Heart left ventricle (tissue), 16 donors: ENCODE measurements around the gene MADCAM1. TPM values are rescaled to one million over a fixed set of nuclear protein-coding genes. Genes with fewer than 3 reads are reported as not detected.
A peak's percentile ranks its signal among the peaks of the same experiment; 100 is the strongest.

Experiments used
- ATAC-seq, 4 donors: fragments of 200-7000 bp; cut with Tn5 transposase; one replicate each; pipeline ENCODE4 v1.9.1; 2020 to 2022; ENCODE audit warnings: moderate library complexity in 4 of 4, mild to moderate bottlenecking in 3 of 4, moderate number of reproducible peaks in 1 of 4
- DNase-seq, 5 donors: peaks; one replicate each; pipeline ENCODE4 v3.0.0-alpha.2; 2020
- H3K27ac ChIP-seq, 12 donors: fragments of 200-600 bp; sonication (generic) in 4 of 12; one replicate each; pipeline versions ENCODE4 v1.5.0 to v1.8.0; 2016 to 2022; ENCODE audit warnings: mild to moderate bottlenecking in 2 of 12
- H3K27me3 ChIP-seq, 9 donors: fragments of 200-600 bp; sonication (generic) in 2 of 9; one replicate each; pipeline versions ENCODE4 v1.5.1 to v1.8.0; 2016 to 2022; ENCODE audit warnings: mild to moderate bottlenecking in 3 of 9
- H3K36me3 ChIP-seq, 9 donors: fragments of 200-600 bp; sonication (generic) in 2 of 9; one replicate each; pipeline versions ENCODE4 v1.5.0 to v1.8.0; 2018 to 2022; ENCODE audit warnings: mild to moderate bottlenecking in 2 of 9
- H3K4me1 ChIP-seq, 12 donors: fragments of 200-600 bp; sonication (generic) in 4 of 12; one replicate each; pipeline versions ENCODE4 v1.5.0 to v1.8.0; 2016 to 2022; ENCODE audit warnings: mild to moderate bottlenecking in 3 of 12
- H3K4me3 ChIP-seq, 12 donors: fragments of 200-600 bp; sonication (generic) in 4 of 12; one replicate each; pipeline versions ENCODE4 v1.5.0 to v1.8.0; 2017 to 2022; ENCODE audit warnings: mild to moderate bottlenecking in 9 of 12, moderate library complexity in 4 of 12
- H3K9me3 ChIP-seq, 12 donors: fragments of 200-600 bp; sonication (generic) in 4 of 12; one replicate each; pipeline versions ENCODE4 v1.5.0 to v1.8.0; 2016 to 2022; ENCODE audit warnings: mild to moderate bottlenecking in 1 of 12
- CTCF ChIP-seq, 12 donors: fragments of 200-600 bp; sonication (generic) in 4 of 12; IDR thresholded peaks; one replicate each; pipeline versions ENCODE4 v1.5.0 to v1.8.0; 2018 to 2022; ENCODE audit warnings: antibody characterized with exemption in 12 of 12, mild to moderate bottlenecking in 5 of 12
- POLR2A ChIP-seq, 2 donors: fragments of 450-650 bp; IDR thresholded peaks; one replicate each; pipeline ENCODE4 v1.6.1; 2017; ENCODE audit warnings: antibody characterized with exemption in 2 of 2, mild to moderate bottlenecking in 2 of 2, moderate library complexity in 2 of 2
- WGBS, 4 donors: extraction: QIAGEN DNeasy Blood & Tissue Kit in 2 of 4; methylation state at CpG; one replicate each; pipeline versions ENCODE4 v1.1.5 to v1.1.7; 2013 to 2018; 5-methylcytosine and 5-hydroxymethylcytosine counted together
- intact Hi-C, 10 donors: fragments of 100-400 bp; cut with DNase I; formaldehyde crosslinking; loops; one replicate each; pipeline versions ENCODE4 v1.11.1 to v1.14.2; 2022
- polyA plus RNA-seq, 2 donors: library from polyadenylated mRNA; stranded (reverse); fragments of 200-250 nt; gene quantifications; one replicate each; pipeline ENCODE4 v1.2.3, GENCODE V29; 2013
- total RNA-seq, 9 donors: library from RNA; depleted of rRNA in 2 of 9; stranded (reverse); fragments of >200 nt in 2 of 9; fragmentation: NEBNext Ultra II Directional in 3 of 9; extraction: Animal tissue kit (Norgen Biotek cat#: 25700) in 3 of 9; gene quantifications; one replicate each; pipeline versions ENCODE4 v1.1.0 to v1.2.4, GENCODE V29; 2016 to 2023
- donor health status: ischemic (EF 13 %, LVEDD 7.1; RV severe dilation, severe dysfunction).
- donor health status: healthy with polysubstance abuse.
- donor health status: DM: no; HTN: yes; CAD: no.
- donor health status: DM: no; HTN: no; CAD: no.
- donor health status: ischemic (EF 25% LVEDD 6.9; RV normal size, moderate dysfunction).
- donor health status: ischemic (EF 25% LVEDD 5.7; RV mildly dilated, moderate dysfunction).
- donor health status: healthy.
- donor health status: DM: yes; HTN: yes; CAD: no.
- donor health status: ischemic (EF 35%, LVEDD 5.7; RV mildly dilated, moderate dysfunction).
- donor health status: nonischemic (EF 11% LVEDD 7.7; RV severe dilation, severe dysfunction).
- donor health status: DM: yes; HTN: yes; CAD: no.
- donor health status: PGD.
- donor health status: ischemic (EF 29% LVEDD 5.4; RV normal size, mild dysfunction).
- donor health status: nonischemic (EF 23%, LVEDD 6.1; RV moderate dilation, normal function).

Gene MADCAM1
- total and polyA plus RNA-seq, 11 donors, result 0.04 to 0.61 (median 0.36) TPM; not detected in 1

GRCh38 chr19:513368-514165 lies 17.3 kb downstream of the MADCAM1 start:
- WGBS, 4 donors, result 80 to 88% (median 83%) methylated on average over 8 to 10 of the region's 10 CpGs
- Histone ChIP-seq H3K4me1 (peaks cover 0 to 37% (median 14%) of the 10 kb centered on the region in 12 donors), H3K36me3 (peaks cover 0 to 14% (median 8%) of the 10 kb centered on the region in 9 donors), H3K4me3 (no peak overlapping the region), H3K9me3 (no peaks in the 10 kb centered on the region), H3K27ac (no peak overlapping the region), H3K27me3 (no peaks in the 10 kb centered on the region)
- peak in 1 of 5 donors; percentile 21 for DNase-seq
- no peak for ATAC-seq
- TF ChIP-seq POLR2A (IDR thresholded peaks at IDR 0.05) (no peak), CTCF (IDR thresholded peaks at IDR 0.05) (no peak)
- intact Hi-C loops, result no loop called here

GRCh38 chr19:514166-514663 lies 17.9 kb downstream of the MADCAM1 start:
- H3K4me1 ChIP-seq, result peaks cover 0 to 33% (median 10%) of the 10 kb centered on the region in 12 donors
- H3K27ac ChIP-seq, result no peak overlapping the region
- no peak overlapping the region for H3K4me3 ChIP-seq
- H3K9me3 ChIP-seq, result no peaks in the 10 kb centered on the region
- TF ChIP-seq POLR2A (IDR thresholded peaks at IDR 0.05) (no peak), CTCF (IDR thresholded peaks at IDR 0.05) (no peak)
- no peak for ATAC-seq
- H3K27me3 ChIP-seq, result no peaks in the 10 kb centered on the region
- intact Hi-C loops, result no loop called here
- WGBS, 4 donors, result 91 to 97% (median 95%) methylated on average over 9 of the region's 9 CpGs
- DNase-seq, result no peak
- peaks cover 0 to 11% (median 5%) of the 10 kb centered on the region in 9 donors for H3K36me3 ChIP-seq

GRCh38 chr19:517721-518597 lies 21.7 kb downstream of the MADCAM1 start:
- Histone ChIP-seq H3K9me3 (peaks cover 0 to 4% (median 0%) of the 10 kb centered on the region in 12 donors), H3K27ac (no peak overlapping the region), H3K4me1 (peaks cover 0 to 5% (median 0%) of the 10 kb centered on the region in 12 donors), H3K27me3 (no peaks in the 10 kb centered on the region), H3K4me3 (no peak overlapping the region), H3K36me3 (peaks cover 0 to 18% (median 4%) of the 10 kb centered on the region in 9 donors)
- TF ChIP-seq CTCF (IDR thresholded peaks at IDR 0.05) (no peak), POLR2A (IDR thresholded peaks at IDR 0.05) (no peak)
- intact Hi-C loops, result no loop called here
- WGBS, 4 donors, result 82 to 85% (median 83%) methylated on average over 9 to 10 of the region's 10 CpGs
- DNase-seq (no peak), ATAC-seq (peak in 2 of 4 donors; percentile 20 to 26)
